ENCODE data around the gene PLEKHA4. TPM values are rescaled to one million over a fixed set of nuclear protein-coding genes. Genes with fewer than 3 reads are reported as not detected.
A peak's percentile ranks its signal among the peaks of the same experiment; 100 is the strongest.

The PLEKHA4 gene
- total and polyA plus RNA-seq, 9 of the 15 experiments (the other 6 are each of a cell fraction or from before 2014, with no cell fraction given): 0.07 to 30.8 (median 11.4) TPM

DNA sequence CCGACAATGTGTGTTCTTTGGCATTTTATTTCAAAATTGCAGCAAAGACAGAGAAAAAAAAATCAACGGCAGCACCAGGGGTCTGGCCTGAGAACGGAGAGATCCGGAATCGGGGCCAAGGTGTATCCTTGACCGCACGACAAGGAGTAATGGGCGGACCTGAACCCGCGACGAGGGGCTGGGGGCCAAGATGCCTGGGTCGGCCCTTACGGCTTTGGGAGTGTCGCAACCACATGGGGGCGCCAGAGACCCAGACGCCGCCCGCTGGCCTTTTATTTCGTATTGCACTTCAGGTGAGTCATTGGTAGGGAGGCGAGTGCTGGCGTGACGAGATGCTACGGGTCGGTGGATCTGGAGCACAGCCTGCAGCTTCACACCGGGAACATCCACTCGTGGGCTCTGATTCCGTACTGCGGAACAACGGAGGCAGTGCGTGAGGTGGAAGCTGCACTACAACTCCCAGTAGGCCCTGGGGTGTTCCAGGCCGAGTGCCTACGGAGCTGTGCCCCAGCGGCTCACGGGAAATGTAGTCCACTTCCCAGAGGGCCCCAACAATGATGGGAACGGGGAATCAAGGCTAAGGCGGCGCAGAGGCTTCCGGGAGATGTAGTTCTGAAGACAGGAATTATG lies 73.2 kb downstream of the PLEKHA4 start (continued):
- TF ChIP-seq ZNF217 (CRISPR knock-in tag; IDR thresholded peaks at IDR 0.05) (no peak), ATF1 (CRISPR knock-in tag; IDR thresholded peaks at IDR 0.05) (no peak), ATF1 (tag; IDR thresholded peaks at IDR 0.05) (peak; percentile 92), ZNF584 (CRISPR knock-in tag; IDR thresholded peaks at IDR 0.05; ENCODE audit: low read depth) (peak; percentile 97), ZNF263 (CRISPR knock-in tag; IDR thresholded peaks at IDR 0.05; ENCODE audit: borderline replicate concordance) (peak; percentile 79; the same call in 1 of the 2 replicates), MBD2 (IDR thresholded peaks at IDR 0.05; ENCODE audit: borderline replicate concordance, low read depth) (peak; percentile 93), DDX20 (tag; IDR thresholded peaks at IDR 0.05; ENCODE audit: low read depth) (no peak), MED1 (CRISPR knock-in tag; IDR thresholded peaks at IDR 0.05; ENCODE audit: borderline replicate concordance) (no peak), ARID1B (IDR thresholded peaks at IDR 0.05) (peak; percentile 49; the same call in 1 of the 2 replicates), PHTF2 (CRISPR knock-in tag; IDR thresholded peaks at IDR 0.05) (no peak)
- TF ChIP-seq, protein P1, sequence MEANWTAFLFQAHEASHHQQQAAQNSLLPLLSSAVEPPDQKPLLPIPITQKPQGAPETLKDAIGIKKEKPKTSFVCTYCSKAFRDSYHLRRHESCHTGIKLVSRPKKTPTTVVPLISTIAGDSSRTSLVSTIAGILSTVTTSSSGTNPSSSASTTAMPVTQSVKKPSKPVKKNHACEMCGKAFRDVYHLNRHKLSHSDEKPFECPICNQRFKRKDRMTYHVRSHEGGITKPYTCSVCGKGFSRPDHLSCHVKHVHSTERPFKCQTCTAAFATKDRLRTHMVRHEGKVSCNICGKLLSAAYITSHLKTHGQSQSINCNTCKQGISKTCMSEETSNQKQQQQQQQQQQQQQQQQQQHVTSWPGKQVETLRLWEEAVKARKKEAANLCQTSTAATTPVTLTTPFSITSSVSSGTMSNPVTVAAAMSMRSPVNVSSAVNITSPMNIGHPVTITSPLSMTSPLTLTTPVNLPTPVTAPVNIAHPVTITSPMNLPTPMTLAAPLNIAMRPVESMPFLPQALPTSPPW (CRISPR knock-in tag; IDR thresholded peaks at IDR 0.05): peak; percentile 79
- TF ChIP-seq, protein P2, sequence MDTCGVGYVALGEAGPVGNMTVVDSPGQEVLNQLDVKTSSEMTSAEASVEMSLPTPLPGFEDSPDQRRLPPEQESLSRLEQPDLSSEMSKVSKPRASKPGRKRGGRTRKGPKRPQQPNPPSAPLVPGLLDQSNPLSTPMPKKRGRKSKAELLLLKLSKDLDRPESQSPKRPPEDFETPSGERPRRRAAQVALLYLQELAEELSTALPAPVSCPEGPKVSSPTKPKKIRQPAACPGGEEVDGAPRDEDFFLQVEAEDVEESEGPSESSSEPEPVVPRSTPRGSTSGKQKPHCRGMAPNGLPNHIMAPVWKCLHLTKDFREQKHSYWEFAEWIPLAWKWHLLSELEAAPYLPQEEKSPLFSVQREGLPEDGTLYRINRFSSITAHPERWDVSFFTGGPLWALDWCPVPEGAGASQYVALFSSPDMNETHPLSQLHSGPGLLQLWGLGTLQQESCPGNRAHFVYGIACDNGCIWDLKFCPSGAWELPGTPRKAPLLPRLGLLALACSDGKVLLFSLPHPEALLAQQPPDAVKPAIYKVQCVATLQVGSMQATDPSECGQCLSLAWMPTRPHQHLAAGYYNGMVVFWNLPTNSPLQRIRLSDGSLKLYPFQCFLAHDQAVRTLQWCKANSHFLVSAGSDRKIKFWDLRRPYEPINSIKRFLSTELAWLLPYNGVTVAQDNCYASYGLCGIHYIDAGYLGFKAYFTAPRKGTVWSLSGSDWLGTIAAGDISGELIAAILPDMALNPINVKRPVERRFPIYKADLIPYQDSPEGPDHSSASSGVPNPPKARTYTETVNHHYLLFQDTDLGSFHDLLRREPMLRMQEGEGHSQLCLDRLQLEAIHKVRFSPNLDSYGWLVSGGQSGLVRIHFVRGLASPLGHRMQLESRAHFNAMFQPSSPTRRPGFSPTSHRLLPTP (IDR thresholded peaks at IDR 0.05; ENCODE audit: borderline replicate concordance, extremely low read depth, insufficient read length): no peak
- TF ChIP-seq, protein P3, sequence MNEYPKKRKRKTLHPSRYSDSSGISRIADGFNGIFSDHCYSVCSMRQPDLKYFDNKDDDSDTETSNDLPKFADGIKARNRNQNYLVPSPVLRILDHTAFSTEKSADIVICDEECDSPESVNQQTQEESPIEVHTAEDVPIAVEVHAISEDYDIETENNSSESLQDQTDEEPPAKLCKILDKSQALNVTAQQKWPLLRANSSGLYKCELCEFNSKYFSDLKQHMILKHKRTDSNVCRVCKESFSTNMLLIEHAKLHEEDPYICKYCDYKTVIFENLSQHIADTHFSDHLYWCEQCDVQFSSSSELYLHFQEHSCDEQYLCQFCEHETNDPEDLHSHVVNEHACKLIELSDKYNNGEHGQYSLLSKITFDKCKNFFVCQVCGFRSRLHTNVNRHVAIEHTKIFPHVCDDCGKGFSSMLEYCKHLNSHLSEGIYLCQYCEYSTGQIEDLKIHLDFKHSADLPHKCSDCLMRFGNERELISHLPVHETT (CRISPR knock-in tag; conservative IDR thresholded peaks at IDR 0.05 in 1 of 2, IDR thresholded peaks at IDR 0.05 in 1 of 2): peak in 1 of 2 experiments; percentile 90; a peak in 2 of 4 replicates
- TF ChIP-seq, protein P4, sequence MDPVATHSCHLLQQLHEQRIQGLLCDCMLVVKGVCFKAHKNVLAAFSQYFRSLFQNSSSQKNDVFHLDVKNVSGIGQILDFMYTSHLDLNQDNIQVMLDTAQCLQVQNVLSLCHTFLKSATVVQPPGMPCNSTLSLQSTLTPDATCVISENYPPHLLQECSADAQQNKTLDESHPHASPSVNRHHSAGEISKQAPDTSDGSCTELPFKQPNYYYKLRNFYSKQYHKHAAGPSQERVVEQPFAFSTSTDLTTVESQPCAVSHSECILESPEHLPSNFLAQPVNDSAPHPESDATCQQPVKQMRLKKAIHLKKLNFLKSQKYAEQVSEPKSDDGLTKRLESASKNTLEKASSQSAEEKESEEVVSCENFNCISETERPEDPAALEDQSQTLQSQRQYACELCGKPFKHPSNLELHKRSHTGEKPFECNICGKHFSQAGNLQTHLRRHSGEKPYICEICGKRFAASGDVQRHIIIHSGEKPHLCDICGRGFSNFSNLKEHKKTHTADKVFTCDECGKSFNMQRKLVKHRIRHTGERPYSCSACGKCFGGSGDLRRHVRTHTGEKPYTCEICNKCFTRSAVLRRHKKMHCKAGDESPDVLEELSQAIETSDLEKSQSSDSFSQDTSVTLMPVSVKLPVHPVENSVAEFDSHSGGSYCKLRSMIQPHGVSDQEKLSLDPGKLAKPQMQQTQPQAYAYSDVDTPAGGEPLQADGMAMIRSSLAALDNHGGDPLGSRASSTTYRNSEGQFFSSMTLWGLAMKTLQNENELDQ (CRISPR knock-in tag; IDR thresholded peaks at IDR 0.05; ENCODE audit: borderline replicate concordance): no peak
- TF ChIP-seq, protein P5, sequence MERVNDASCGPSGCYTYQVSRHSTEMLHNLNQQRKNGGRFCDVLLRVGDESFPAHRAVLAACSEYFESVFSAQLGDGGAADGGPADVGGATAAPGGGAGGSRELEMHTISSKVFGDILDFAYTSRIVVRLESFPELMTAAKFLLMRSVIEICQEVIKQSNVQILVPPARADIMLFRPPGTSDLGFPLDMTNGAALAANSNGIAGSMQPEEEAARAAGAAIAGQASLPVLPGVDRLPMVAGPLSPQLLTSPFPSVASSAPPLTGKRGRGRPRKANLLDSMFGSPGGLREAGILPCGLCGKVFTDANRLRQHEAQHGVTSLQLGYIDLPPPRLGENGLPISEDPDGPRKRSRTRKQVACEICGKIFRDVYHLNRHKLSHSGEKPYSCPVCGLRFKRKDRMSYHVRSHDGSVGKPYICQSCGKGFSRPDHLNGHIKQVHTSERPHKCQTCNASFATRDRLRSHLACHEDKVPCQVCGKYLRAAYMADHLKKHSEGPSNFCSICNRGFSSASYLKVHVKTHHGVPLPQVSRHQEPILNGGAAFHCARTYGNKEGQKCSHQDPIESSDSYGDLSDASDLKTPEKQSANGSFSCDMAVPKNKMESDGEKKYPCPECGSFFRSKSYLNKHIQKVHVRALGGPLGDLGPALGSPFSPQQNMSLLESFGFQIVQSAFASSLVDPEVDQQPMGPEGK (CRISPR knock-in tag; IDR thresholded peaks at IDR 0.05; ENCODE audit: borderline replicate concordance): no peak
